Measurements from ENCODE around the gene NEU2.

The NEU2 gene

GRCh38 chr2:232986155-232986554 is 46.3 kb upstream of the NEU2 start:
- no peaks in the 10 kb centered on the region for H3K79me2 ChIP-seq (ENCODE audit: insufficient read depth, low read depth)
- H3K27me3 ChIP-seq (ENCODE audit: insufficient read depth, low read depth) = no peaks in the 10 kb centered on the region
- H2AFZ ChIP-seq (ENCODE audit: low read depth) = no peak overlapping the region
- H3K9ac ChIP-seq = no peak overlapping the region
- no peak overlapping the region for H3K4me2 ChIP-seq
- H4K20me1 ChIP-seq (ENCODE audit: insufficient read depth) = no peaks in the 10 kb centered on the region
- H3K27ac ChIP-seq = no peak overlapping the region
- no peaks in the 10 kb centered on the region for H3K36me3 ChIP-seq (ENCODE audit: insufficient read depth)
- H3K4me1 ChIP-seq (ENCODE audit: low read depth, poor library complexity, severe bottlenecking) = no peaks in the 10 kb centered on the region
- no peak for TF ChIP-seq CTCF (conservative IDR thresholded peaks at IDR 0.05; ENCODE audit: low read depth, low read length)
- H3K4me3 ChIP-seq (IDR thresholded peaks at IDR 0.05; ENCODE audit: insufficient read depth, low read depth, low read length) = no peak overlapping the region

- Histone ChIP-seq H4K20me1 (ENCODE audit: insufficient read depth) (no peaks in the 10 kb centered on the region), H2AFZ (ENCODE audit: low read depth) (no peak overlapping the region), H3K4me3 (IDR thresholded peaks at IDR 0.05; ENCODE audit: insufficient read depth, low read depth, low read length) (no peak overlapping the region), H3K9ac (no peak overlapping the region), H3K27ac (no peak overlapping the region), H3K36me3 (ENCODE audit: insufficient read depth) (no peaks in the 10 kb centered on the region), H3K4me1 (ENCODE audit: low read depth, poor library complexity, severe bottlenecking) (no peaks in the 10 kb centered on the region), H3K79me2 (ENCODE audit: insufficient read depth, low read depth) (no peaks in the 10 kb centered on the region), H3K27me3 (ENCODE audit: insufficient read depth, low read depth) (no peaks in the 10 kb centered on the region), H3K4me2 (no peak overlapping the region)
- TF ChIP-seq CTCF (conservative IDR thresholded peaks at IDR 0.05; ENCODE audit: low read depth, low read length) = no peak
Observed at GRCh38 chr2:232993231-232993821, 39.1 kb upstream of the NEU2 start.

GRCh38 chr2:232994446-232994845 is 38.0 kb upstream of the NEU2 start:
- H3K36me3 ChIP-seq (ENCODE audit: insufficient read depth) = no peaks in the 10 kb centered on the region
- H2AFZ ChIP-seq (ENCODE audit: low read depth) = no peak overlapping the region
- no peak overlapping the region for H3K4me3 ChIP-seq (IDR thresholded peaks at IDR 0.05; ENCODE audit: insufficient read depth, low read depth, low read length)
- no peak for TF ChIP-seq CTCF (conservative IDR thresholded peaks at IDR 0.05; ENCODE audit: low read depth, low read length)
- H3K4me1 ChIP-seq (ENCODE audit: low read depth, poor library complexity, severe bottlenecking) = no peaks in the 10 kb centered on the region
- H3K27ac ChIP-seq = no peak overlapping the region
- no peak overlapping the region for H3K9ac ChIP-seq
- no peak overlapping the region for H3K4me2 ChIP-seq
- H3K79me2 ChIP-seq (ENCODE audit: insufficient read depth, low read depth) = no peaks in the 10 kb centered on the region
- H3K27me3 ChIP-seq (ENCODE audit: insufficient read depth, low read depth) = no peaks in the 10 kb centered on the region
- H4K20me1 ChIP-seq (ENCODE audit: insufficient read depth) = no peaks in the 10 kb centered on the region

- no peak for TF ChIP-seq CTCF (conservative IDR thresholded peaks at IDR 0.05; ENCODE audit: low read depth, low read length)
- H3K4me3 ChIP-seq (IDR thresholded peaks at IDR 0.05; ENCODE audit: insufficient read depth, low read depth, low read length) = no peak overlapping the region
- no peak overlapping the region for H3K9ac ChIP-seq
- no peaks in the 10 kb centered on the region for H3K4me1 ChIP-seq (ENCODE audit: low read depth, poor library complexity, severe bottlenecking)
- H3K36me3 ChIP-seq (ENCODE audit: insufficient read depth) = no peaks in the 10 kb centered on the region
- H2AFZ ChIP-seq (ENCODE audit: low read depth) = no peak overlapping the region
- H3K79me2 ChIP-seq (ENCODE audit: insufficient read depth, low read depth) = no peaks in the 10 kb centered on the region
- no peak overlapping the region for H3K4me2 ChIP-seq
- no peaks in the 10 kb centered on the region for H4K20me1 ChIP-seq (ENCODE audit: insufficient read depth)
- H3K27ac ChIP-seq = no peak overlapping the region
- H3K27me3 ChIP-seq (ENCODE audit: insufficient read depth, low read depth) = no peaks in the 10 kb centered on the region
Observed at GRCh38 chr2:232997749-232998665, 34.5 kb upstream of the NEU2 start.
